Right renal cortex interstitium (tissue), 3 donors: ENCODE data around the gene EFHC2. TPM values are rescaled to one million over a fixed set of nuclear protein-coding genes. Genes with fewer than 3 reads are reported as not detected.

Source experiments
- DNase-seq, 3 donors: peaks; one replicate each; pipeline ENCODE4 v3.0.0-alpha.2; 2013; ENCODE audit warnings: low read depth in 3 of 3, low spot score in 2 of 3
- polyA plus RNA-seq, 3 donors: library from polyadenylated mRNA; unstranded; fragments of 120-200 nt; gene quantifications; one replicate each; pipeline ENCODE4 v1.2.1, GENCODE V29; 2013; ENCODE audit not compliant: insufficient read length in 3 of 3

The EFHC2 gene
- polyA plus RNA-seq = 10 to 100 TPM in 1 of 3 donors, 1 to 10 TPM in 2; 8.9 to 11.1 (median 9.5) TPM

- no peak for DNase-seq
Measured at GRCh38 chrX:44343412-44344141, at the start of gene EFHC2. Gene EFHC2 (minus strand): TSS chrX:44343672. CDS start chrX:44343588, 84 bp downstream.

DNA sequence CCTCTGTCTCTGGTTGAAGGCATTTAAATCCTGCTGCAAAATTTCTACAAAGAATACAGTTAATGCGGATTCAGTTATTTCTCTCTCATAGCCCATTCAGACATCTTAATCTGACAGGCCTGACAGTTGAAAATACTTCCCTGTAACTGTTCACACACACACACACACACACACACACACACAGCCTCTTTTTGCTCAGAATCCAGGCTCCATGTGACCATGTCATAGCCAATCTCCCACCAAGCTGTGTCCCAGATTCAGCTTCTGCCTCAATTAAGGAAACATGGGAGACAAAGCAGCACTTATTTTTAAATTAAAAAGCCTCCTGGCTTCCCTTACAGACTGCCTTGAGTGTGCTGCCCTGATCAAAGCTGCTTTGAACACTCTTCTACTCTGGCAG is 49.3 kb upstream of the EFHC2 start:
- no peak for DNase-seq

DNA sequence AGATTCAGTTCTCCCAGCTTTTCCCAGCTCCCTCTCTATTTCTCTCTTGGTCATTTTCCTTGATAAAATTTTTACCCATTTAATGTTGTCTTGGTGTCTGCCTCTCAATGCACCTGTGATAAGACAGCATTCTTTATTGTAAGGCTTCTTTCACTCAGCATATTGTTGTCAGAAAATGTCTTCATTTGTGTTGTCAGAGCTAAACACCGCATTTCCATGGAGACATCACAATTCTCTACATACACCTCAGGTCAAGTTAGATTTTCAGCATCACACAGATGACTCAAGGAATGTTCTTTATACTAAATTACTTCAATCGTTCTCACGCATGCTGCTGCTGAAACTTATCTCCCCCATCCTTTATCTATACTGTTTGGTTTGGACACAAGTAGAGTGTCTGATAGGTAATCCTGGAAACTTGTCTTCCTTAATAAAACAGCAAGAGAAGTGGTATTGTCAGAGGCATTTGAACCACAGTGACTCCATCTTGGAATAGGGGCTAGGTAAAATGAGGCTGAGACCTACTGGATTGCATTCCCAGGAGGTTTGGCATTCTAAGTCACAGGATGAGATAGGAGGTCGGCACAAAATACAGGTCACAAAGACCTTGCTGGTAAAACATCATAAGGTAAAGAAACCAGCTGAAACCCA is 41.3 kb upstream of the EFHC2 start:
- DNase-seq = no peak

GRCh38 chrX:44382871-44383270 is 39.4 kb upstream of the EFHC2 start:
- DNase-seq = no peak

DNA sequence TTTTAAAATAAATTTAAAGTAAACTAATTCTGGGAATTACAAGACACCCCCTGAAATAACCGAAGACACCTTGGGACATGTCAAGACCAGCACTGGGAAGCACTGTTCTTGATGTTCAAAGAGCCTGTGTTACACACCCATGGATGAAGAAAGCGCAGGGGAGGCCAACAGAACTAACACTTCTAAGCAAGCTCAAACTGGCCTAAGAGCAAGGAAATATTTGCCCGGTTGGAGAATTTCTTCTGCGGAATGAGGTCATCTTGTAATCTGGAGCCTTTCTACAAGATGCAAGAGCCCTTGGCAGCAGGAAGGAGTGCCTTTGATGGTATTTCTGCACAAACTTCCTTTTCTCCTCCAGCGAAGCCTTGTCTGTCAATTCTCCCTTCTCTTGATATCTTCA is 9.3 kb upstream of the EFHC2 start:
- no peak for DNase-seq

DNA sequence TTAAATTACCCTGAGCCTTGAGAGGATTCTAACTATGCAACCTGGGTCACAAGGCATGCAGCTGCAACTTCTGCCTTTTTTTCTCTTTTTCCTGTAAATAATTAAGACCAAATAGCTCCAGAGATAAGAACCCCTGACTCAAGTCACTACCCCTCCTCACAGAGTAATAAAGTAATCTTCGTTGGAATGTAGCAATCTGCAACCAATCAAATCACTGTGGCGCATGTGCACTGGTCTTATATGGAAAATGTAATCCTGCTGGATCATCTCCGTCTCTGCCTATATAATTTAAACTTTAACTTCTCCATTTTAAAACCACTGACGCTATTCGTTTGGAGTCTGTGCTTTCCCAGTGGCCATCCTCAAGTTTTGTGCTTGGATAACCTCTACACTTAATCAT is 6.1 kb upstream of the EFHC2 start:
- DNase-seq = no peak

- DNase-seq = no peak
Measured at GRCh38 chrX:44344687-44345086, 1.2 kb upstream of the EFHC2 start.

GRCh38 chrX:44344194-44344593 is 722 bp upstream of the EFHC2 start:
- DNase-seq = no peak

GRCh38 chrX:44342866-44343265 is 606 bp downstream of the EFHC2 start:
- DNase-seq = no peak

DNA sequence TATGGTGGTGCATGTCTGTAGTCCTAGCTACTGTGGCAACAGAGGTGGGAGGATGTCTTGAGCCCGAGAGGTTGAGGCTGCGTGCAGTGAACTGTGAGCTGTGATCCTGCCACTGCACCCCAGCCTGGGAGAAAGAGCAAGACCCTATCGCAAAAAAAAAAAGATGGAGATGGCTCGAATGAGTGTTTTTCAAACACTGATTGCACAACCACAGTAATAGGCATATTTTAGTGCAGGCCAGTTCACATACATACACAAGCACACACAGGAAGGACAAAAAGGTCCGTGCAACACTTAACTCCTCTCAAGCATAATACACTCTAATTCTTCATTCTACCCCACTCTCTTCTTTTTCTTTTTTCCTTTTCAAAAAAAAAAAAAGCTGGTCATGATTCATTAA is 5.1 kb downstream of the EFHC2 start:
- no peak for DNase-seq

- DNase-seq = no peak
Measured at GRCh38 chrX:44332437-44332836, 11.0 kb downstream of the EFHC2 start.

- DNase-seq = no peak
Measured at GRCh38 chrX:44330227-44330626, 13.2 kb downstream of the EFHC2 start.

GRCh38 chrX:44319550-44319949 is 23.9 kb downstream of the EFHC2 start:
- DNase-seq = no peak

DNA sequence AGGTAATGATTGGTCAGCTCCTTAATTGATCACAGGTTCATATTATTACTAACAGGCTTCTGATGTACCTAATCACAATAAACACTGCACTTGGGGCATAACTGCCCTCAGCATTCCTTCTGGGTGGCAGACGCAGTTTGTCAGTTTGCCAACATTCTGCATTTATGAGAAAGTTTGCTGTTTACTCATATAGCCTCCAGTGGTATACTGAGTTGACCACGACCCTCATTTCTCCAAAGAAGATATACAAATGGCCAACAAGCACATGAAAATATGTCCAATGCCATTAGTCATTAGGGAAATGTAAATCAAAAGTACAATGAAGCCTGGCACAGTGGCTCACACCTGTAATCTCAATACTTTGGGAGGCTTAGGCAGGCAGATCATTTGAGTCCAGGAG is 26.3 kb downstream of the EFHC2 start:
- DNase-seq = no peak

GRCh38 chrX:44314808-44315207 is 28.7 kb downstream of the EFHC2 start:
- DNase-seq = no peak

DNA sequence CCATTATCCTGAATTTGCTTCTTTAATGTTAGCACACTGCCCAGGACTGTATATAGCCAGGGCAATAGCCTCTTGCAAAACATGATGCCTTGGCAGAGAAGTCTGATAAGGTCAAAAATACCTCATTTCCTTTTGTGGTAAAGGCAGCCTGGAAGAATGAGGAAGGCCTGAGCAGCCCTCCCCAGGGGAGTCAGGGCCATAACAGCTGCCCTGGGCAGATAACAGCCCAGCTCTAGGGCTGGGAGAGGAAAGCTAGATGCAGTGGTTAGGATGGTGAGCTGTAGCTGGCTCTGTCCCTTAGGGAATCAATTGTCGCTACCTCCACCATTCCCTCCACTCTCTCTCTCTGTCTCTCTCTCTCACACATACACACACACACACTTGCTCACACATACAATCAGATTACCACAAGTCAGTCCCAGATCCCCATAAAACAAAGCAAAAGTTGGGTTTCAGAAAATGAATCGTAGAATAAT is 29.2 kb downstream of the EFHC2 start:
- no peak for DNase-seq

- no peak for DNase-seq
Measured at GRCh38 chrX:44312421-44312820, 31.1 kb downstream of the EFHC2 start.

- no peak for DNase-seq
Measured at GRCh38 chrX:44310227-44310626, 33.2 kb downstream of the EFHC2 start.

- no peak for DNase-seq
Measured at GRCh38 chrX:44308869-44309268, 34.6 kb downstream of the EFHC2 start.

DNA sequence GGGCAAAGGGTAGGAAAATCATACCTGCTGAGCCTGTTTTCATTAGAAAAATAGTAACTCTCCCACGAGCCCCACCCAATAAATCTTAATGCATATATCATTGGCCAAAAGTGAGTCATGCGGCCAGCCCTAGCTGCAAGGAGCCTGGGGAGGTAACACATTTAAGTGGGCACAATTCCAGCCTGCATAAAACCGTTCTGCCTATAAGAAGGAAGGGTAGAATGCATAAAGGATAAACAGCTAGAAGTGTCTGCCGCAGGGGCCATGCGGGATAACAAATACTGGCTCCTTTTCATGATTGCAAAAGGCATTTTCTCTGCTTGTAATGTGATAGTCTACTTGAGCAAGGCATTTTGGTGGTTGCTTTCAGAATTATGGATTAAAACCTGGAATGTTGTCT is 37.1 kb downstream of the EFHC2 start:
- no peak for DNase-seq

GRCh38 chrX:44305921-44306320 is 37.6 kb downstream of the EFHC2 start:
- no peak for DNase-seq

DNA sequence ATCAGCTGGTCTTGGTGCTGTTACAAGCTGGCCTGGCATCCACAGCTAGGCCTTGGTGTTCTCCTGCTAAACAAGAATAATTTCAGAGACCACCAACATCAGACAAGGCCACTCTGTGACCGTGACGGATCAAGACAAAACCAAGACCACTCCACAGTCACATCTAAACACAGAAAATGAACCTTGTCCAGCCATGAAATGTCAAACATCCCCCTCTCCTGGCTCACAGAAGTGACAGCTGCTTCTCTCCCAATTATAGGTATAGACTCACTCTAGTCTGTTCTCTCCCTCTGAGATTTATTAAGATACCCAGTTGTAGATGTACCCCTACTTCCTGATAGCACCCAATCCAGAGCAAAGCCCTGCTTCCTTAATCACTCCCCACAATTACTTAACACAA is 40.4 kb downstream of the EFHC2 start:
- DNase-seq = no peak
